HCT116 (cell line): ENCODE results near the gene KCNIP3. TPM values are rescaled to one million over a fixed set of nuclear protein-coding genes. Genes with fewer than 3 reads are reported as not detected.

Experiments
- ATAC-seq: fragments of 200-7000 bp; cut with Tn5 transposase; 2 replicates; pipeline ENCODE4 v1.9.1; 2020; ENCODE audit warnings: mild to moderate bottlenecking, moderate library complexity
- BruUV-seq: library from RNA; stranded (reverse); fragments of 400-500 nt; replicated peaks from 2 replicates; lab custom pipeline; 2021; lab: Mats Ljungman, UMichigan
- CTCF ChIA-PET: fragments of 300-600 bp; sonication (Branson Sonifier 250); formaldehyde crosslinking; loops from one replicate; lab custom pipeline; 2021; ENCODE audit warnings: antibody characterized with exemption; lab: Charles Lee
- POLR2A ChIA-PET: fragments of 300-600, 350-600 bp; sonication (Branson Sonifier 250); formaldehyde crosslinking; loops from one replicate; lab custom pipeline; 2021; ENCODE audit warnings: antibody characterized with exemption; lab: Charles Lee
- RAD21 ChIA-PET, 2 experiments: fragments of 300-600 bp; sonication (Branson Sonifier 250); formaldehyde crosslinking; loops; one replicate each; lab custom pipeline; 2023; ENCODE audit warnings: low total read pairs in 2 of 2; ENCODE audit not compliant: uncharacterized antibody in 2 of 2, unreplicated experiment in 2 of 2, low non-redundant PET in 1 of 2; lab: Charles Lee
- DNase-seq: peaks from one replicate; pipeline ENCODE4 v3.0.0-alpha.2; 2010; ENCODE audit warnings: low read depth, low spot score
- H2AFZ ChIP-seq: fragments of 200-600 bp; shearing (Covaris generic), sonication (generic); 2 replicates; pipeline ENCODE4 v1.6.1; 2017; ENCODE audit warnings: low read depth, mixed run types, mixed read lengths, antibody characterized with exemption, low read length; ENCODE audit not compliant: poor library complexity, severe bottlenecking
- H3K27ac ChIP-seq: 2 replicates; pipeline ENCODE4 v1.5.1; 2012; ENCODE audit warnings: low read depth, low read length
- H3K27me3 ChIP-seq: fragments of 200-600 bp; sonication (generic); 2 replicates; pipeline ENCODE4 v1.6.1; 2016; ENCODE audit warnings: mixed run types, low read length, mixed read lengths; ENCODE audit not compliant: insufficient read depth
- H3K36me3 ChIP-seq, 2 experiments: fragments of 200-500 bp in 1 of 2; fragments of 200-600 bp in 1 of 2; sonication (Bioruptor generic) in 1 of 2; sonication (generic) in 1 of 2; 2 replicates each; pipeline versions ENCODE4 v1.5.1 to v1.6.1; 2014 to 2016; ENCODE audit warnings: low read length in 2 of 2, inconsistent platforms in 1 of 2, mixed read lengths in 1 of 2, mixed run types in 1 of 2; ENCODE audit not compliant: insufficient read depth in 2 of 2, control insufficient read depth in 1 of 2
- H3K4me1 ChIP-seq, 2 experiments: fragments of 200-600 bp in 1 of 2; sonication (generic) in 1 of 2; 2 replicates each; pipeline versions ENCODE4 v1.5.1 to v1.6.1; 2012 to 2017; ENCODE audit warnings: low read length in 2 of 2, inconsistent platforms in 1 of 2, mild to moderate bottlenecking in 1 of 2, mixed read lengths in 1 of 2, mixed run types in 1 of 2, moderate library complexity in 1 of 2; ENCODE audit not compliant: insufficient read depth in 2 of 2, control insufficient read depth in 1 of 2
- H3K4me2 ChIP-seq: fragments of 200-600 bp; sonication (generic); 2 replicates; pipeline ENCODE4 v1.6.1; 2017; ENCODE audit warnings: mixed run types, low read length, mixed read lengths
- H3K4me3 ChIP-seq, 2 experiments: fragments of 200-600 bp in 1 of 2; sonication (generic) in 1 of 2; replicated peaks in 1 of 2; 2 replicates each; pipeline ENCODE4 v1.5.1; 2011 to 2016; ENCODE audit warnings: low read length in 2 of 2, control low read depth in 1 of 2, low read depth in 1 of 2, mild to moderate bottlenecking in 1 of 2, mixed read lengths in 1 of 2, mixed run types in 1 of 2
- H3K79me2 ChIP-seq: fragments of 200-600 bp; sonication (generic); 2 replicates; pipeline ENCODE4 v1.6.1; 2017; ENCODE audit warnings: mild to moderate bottlenecking, mixed run types, low read length, moderate library complexity, mixed read lengths; ENCODE audit not compliant: insufficient read depth
- H3K9ac ChIP-seq: fragments of 200-600 bp; sonication (generic); 2 replicates; pipeline ENCODE4 v1.6.1; 2016; ENCODE audit warnings: low read length, mixed read lengths
- H3K9me2 ChIP-seq: fragments of 200-600 bp; sonication (generic), shearing (Covaris generic); 2 replicates; pipeline ENCODE4 v1.6.1; 2017; ENCODE audit warnings: mixed run types, mild to moderate bottlenecking, moderate library complexity; ENCODE audit not compliant: insufficient read depth
- H3K9me3 ChIP-seq, 2 experiments: fragments of 200-500 bp in 1 of 2; fragments of 200-600 bp in 1 of 2; sonication (Bioruptor generic) in 1 of 2; sonication (generic) in 1 of 2; 2 replicates each; pipeline ENCODE4 v1.6.1; 2014 to 2017; ENCODE audit warnings: low read length in 2 of 2, mixed read lengths in 2 of 2, inconsistent platforms in 1 of 2, low read depth in 1 of 2, mild to moderate bottlenecking in 1 of 2, mixed run types in 1 of 2, moderate library complexity in 1 of 2; ENCODE audit not compliant: control insufficient read depth in 1 of 2, insufficient read depth in 1 of 2
- H4K20me1 ChIP-seq: fragments of 200-600 bp; sonication (generic), shearing (Covaris generic); 2 replicates; pipeline ENCODE4 v1.6.1; 2017; ENCODE audit warnings: mixed run types, mild to moderate bottlenecking, moderate library complexity; ENCODE audit not compliant: insufficient read depth
- ATF3 ChIP-seq: IDR thresholded peaks from 2 replicates; pipeline ENCODE4 v1.6.1; 2012
- CTCF ChIP-seq, 3 experiments: fragments of 200-600 bp in 1 of 3; sonication (generic) in 1 of 3; IDR thresholded peaks in 2 of 3; conservative IDR thresholded peaks in 1 of 3; 2 replicates each; pipeline ENCODE4 v1.5.1; 2012 to 2017; ENCODE audit warnings: low read depth in 2 of 3, low read length in 2 of 3, antibody characterized with exemption in 1 of 3, borderline replicate concordance in 1 of 3, control low read depth in 1 of 3, mild to moderate bottlenecking in 1 of 3, mixed read lengths in 1 of 3, mixed run types in 1 of 3, moderate library complexity in 1 of 3; ENCODE audit not compliant: insufficient read depth in 1 of 3
- EGR1 ChIP-seq: IDR thresholded peaks from 2 replicates; pipeline ENCODE4 v1.6.1; 2012; ENCODE audit warnings: low read depth
- EZH2 ChIP-seq: fragments of 200-600 bp; sonication (generic); IDR thresholded peaks from 2 replicates; pipeline ENCODE4 v1.6.1; 2017; ENCODE audit warnings: antibody characterized with exemption, mixed run types
- MAX ChIP-seq: IDR thresholded peaks from 2 replicates; pipeline ENCODE4 v1.6.1; 2012
- POLR2AphosphoS5 ChIP-seq: IDR thresholded peaks from 2 replicates; pipeline ENCODE4 v1.6.1; 2011; ENCODE audit warnings: mild to moderate bottlenecking, low read depth, low read length, moderate library complexity
- RAD21 ChIP-seq: IDR thresholded peaks from 2 replicates; pipeline ENCODE4 v1.6.1; 2012; ENCODE audit warnings: low read depth, mild to moderate bottlenecking
- REST ChIP-seq: IDR thresholded peaks from 2 replicates; pipeline ENCODE4 v1.6.1; 2012; ENCODE audit warnings: low read depth
- SRF ChIP-seq: IDR thresholded peaks from 2 replicates; pipeline ENCODE4 v1.6.1; 2012; ENCODE audit warnings: low read depth
- ZNF274 ChIP-seq: fragments of 200-500 bp; sonication (Bioruptor generic); IDR thresholded peaks from 2 replicates; pipeline ENCODE4 v1.6.1; 2014; ENCODE audit warnings: mild to moderate bottlenecking, low read depth, low read length, inconsistent platforms
- intact Hi-C: fragments of 100-400 bp; cut with micrococcal nuclease; formaldehyde crosslinking; loops from 2 replicates; pipeline ENCODE4 v1.10.0; 2022
- total RNA-seq: library from RNA; stranded (reverse); gene quantifications from one replicate; pipeline ENCODE4 v1.2.1, GENCODE V29; 2021; ENCODE audit not compliant: unreplicated experiment

Gene KCNIP3
- total RNA-seq, 1 experiment from 2014 or later: 3.1 TPM

GRCh38 chr2:95352310-95353054 lies 55.3 kb downstream of the KCNIP3 start:
- ChIA-PET POLR2A (no interaction called here), CTCF (no interaction called here), RAD21 (no interaction called here)
- no peaks in the 10 kb centered on the region for H3K9me2 ChIP-seq
- intact Hi-C loops: no loop called here
- H3K9me3 ChIP-seq: no peaks in the 10 kb centered on the region
- no peak overlapping the region for H3K27ac ChIP-seq
- DNase-seq: no peak
- no peak overlapping the region for H3K4me2 ChIP-seq
- H3K27me3 ChIP-seq: no peaks in the 10 kb centered on the region
- H4K20me1 ChIP-seq: no peaks in the 10 kb centered on the region
- no peaks in the 10 kb centered on the region for H3K4me1 ChIP-seq
- H3K36me3 ChIP-seq: no peaks in the 10 kb centered on the region
- no peaks in the 10 kb centered on the region for H3K79me2 ChIP-seq
- H3K9ac ChIP-seq: no peak overlapping the region
- no TSS peak for BruUV-seq
- ATAC-seq: no peak
- no peak overlapping the region for H2AFZ ChIP-seq
- no peak overlapping the region for H3K4me3 ChIP-seq
- TF ChIP-seq SRF (no peak), REST (no peak), MAX (no peak), EZH2 (no peak), POLR2AphosphoS5 (no peak), CTCF (IDR thresholded peaks at IDR 0.05 in 2 of 3, conservative IDR thresholded peaks at IDR 0.05 in 1 of 3; ENCODE audit: borderline replicate concordance in 1 of 3, insufficient read depth in 1 of 3, low read depth in 2 of 3, low read length in 2 of 3) (no peak), ATF3 (no peak), RAD21 (no peak), EGR1 (no peak), ZNF274 (no peak)
